HG03432 (cell line): ENCODE data around the gene KCNB1.

ENCODE experiments used
- ATAC-seq: cut with Tn5 transposase; IDR thresholded peaks from one replicate; pipeline ENCODE4 v1.9.1; 2021; ENCODE audit warnings: mild to moderate bottlenecking, moderate library complexity; ENCODE audit not compliant: unreplicated experiment

The KCNB1 gene

DNA sequence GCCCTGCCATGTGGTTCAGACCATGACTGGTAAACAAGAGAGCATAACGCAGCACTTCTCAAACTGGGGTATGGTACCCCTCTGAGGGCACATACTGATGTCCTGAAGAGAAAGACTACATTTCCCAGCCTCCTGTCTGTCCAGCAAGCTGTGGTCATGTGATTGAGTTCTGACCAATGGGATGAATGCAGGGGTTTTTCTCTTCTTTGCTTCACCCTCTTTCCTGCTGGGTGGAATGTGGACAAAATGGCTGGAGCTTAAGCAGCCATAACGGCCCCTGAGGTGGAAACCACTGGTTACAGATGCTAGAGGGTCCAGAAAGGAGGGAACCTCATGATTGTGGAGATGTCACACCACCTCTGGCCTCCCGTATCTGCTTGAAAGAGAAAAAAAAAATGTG, 19.4 kb upstream of the KCNB1 start:
- no peak for ATAC-seq

DNA sequence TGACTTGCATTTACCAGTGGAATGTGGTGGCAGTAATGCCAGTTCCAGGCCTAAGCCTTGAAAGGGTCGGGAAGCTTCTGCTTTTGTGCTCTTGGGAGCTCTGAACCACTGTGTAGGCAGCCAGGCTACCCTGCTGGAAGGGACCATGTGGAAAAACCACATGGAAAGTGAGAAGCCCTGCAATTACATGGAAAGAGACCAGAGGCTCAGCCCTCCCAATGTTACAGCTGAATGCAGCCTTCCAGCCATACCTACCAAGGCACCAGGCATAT, 14.9 kb upstream of the KCNB1 start:
- ATAC-seq, result no peak

DNA sequence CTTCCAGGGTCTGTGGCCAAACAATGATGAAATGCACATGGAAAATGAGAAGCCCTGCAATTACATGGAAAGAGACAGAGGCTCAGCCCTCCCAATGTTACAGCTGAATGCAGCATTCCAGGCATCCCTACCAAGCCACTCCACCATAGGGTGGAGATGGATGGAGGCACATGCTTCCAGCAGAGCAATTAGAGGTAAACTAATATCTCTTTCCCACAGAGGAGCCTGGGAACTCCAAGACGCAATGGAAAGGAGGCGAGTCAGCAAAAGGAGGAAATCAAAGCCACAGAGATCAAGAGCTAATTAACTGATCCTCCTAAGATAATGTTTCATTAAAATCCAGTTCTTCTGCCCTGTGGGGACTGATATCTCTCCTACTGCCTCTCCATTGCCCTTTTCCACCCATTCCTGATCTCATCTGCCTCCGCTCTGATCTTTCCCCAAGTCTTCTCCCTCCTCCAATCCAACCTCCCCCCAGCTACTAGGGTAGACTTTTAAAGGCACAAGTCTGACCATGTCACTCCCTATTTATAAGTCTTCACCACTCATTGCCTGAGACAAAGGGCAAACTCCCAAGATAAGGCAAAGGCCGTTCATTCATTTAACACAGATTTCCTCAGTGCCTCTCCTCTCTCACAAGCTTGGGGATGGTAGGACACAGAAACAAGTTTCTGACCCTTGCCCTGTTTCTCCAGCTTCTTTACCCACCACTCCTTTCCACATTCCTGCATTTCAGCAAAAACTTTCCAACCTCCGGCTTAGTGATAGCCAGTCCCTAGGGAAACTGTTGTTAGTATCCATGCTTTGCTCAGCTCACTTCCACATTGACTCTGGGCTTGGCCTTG, 14.3 kb upstream of the KCNB1 start:
- ATAC-seq, result no peak

DNA sequence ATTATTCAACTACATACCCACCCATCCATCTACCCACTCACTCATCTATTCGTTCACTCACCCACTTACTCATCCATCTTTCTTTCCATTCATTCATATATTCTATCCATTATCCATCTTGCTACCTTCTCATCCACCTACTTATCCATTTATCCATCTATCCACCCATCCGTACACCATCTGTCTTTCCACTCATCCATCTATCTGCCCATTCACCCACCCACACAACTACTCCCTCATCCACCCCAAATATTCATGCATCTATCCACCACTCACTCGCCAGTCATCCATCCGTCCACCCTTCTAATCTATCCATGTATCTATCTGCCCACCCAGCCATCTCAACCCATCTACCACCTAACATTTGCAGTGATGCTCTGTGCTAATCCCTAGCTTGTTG, 13.6 kb upstream of the KCNB1 start:
- no peak for ATAC-seq

DNA sequence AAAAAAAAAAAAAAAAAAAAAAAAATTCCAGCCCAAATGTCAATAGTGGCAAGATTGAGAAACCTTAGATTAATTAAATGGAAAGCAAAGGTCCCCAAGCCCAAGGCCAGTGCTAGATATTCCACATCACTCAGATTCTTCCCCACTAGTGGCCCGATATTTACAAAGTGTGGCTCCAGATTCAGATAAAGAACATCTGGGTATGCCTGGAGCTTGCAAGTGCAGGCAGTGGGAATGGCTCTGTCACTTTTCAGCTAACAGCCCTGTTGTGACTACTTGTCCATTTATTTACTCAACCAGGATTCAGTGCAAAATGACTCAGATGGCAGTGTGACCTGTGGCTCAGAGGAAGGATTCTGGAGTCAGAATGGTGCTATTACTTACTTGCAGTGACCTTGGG, 8.2 kb upstream of the KCNB1 start:
- ATAC-seq, result no peak

DNA sequence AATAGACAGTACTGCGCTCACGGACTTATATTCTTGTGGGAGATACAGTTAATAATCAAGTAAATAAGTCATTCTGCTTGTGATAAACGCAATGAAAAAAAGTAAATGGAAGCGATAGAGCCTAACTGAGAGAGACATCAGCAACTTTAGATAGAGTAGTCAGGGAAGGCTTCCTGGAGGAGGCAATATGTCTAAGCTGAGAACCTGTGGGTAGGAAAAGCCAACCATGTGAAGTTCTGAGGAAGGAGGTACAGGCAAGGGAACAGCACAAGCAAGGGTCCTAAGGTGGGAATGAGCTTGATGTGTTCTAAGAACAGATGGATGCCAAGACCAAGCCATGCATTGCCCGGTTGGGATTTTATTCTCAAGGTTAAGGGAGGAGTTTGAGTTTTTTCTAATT, 7.2 kb upstream of the KCNB1 start:
- ATAC-seq, result no peak

DNA sequence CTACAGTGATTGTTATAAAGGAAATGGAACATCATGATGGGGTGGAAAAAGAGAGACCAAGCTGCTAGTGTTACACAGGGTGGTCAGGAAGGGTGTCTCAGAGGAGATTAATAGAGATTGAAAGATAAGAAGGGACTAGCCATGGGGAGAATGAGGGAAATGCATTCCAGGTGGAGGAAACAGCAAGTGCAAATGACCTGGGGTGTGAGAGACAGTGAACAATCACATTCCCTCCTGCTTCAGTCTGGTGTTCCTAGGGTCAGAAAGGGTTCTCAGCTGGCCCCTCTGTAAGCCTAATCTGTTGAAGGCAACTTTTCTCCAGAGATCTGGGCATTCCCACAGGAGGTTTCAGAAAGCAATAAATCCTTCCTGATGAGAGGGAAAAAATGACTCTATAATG, 3.6 kb upstream of the KCNB1 start:
- ATAC-seq, result no peak

DNA sequence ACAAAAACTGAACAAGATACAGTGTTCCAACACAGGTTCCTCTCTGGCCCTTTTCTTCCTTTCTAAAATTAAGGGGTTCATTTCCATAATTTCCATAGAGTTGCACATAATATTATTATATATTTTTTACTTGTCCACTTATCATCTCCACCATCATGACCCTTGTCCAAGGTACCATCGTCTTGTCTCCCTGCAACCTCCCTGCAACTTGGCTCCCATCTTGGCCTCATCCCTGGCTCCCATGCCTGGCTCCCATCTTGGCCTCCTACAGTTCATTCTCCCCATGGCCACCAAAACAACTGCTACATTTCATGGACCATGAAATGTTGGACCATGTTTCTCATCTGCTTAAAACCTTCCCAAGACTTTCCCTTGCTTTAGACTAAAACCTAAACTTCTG, 3.1 kb upstream of the KCNB1 start:
- ATAC-seq, result no peak

DNA sequence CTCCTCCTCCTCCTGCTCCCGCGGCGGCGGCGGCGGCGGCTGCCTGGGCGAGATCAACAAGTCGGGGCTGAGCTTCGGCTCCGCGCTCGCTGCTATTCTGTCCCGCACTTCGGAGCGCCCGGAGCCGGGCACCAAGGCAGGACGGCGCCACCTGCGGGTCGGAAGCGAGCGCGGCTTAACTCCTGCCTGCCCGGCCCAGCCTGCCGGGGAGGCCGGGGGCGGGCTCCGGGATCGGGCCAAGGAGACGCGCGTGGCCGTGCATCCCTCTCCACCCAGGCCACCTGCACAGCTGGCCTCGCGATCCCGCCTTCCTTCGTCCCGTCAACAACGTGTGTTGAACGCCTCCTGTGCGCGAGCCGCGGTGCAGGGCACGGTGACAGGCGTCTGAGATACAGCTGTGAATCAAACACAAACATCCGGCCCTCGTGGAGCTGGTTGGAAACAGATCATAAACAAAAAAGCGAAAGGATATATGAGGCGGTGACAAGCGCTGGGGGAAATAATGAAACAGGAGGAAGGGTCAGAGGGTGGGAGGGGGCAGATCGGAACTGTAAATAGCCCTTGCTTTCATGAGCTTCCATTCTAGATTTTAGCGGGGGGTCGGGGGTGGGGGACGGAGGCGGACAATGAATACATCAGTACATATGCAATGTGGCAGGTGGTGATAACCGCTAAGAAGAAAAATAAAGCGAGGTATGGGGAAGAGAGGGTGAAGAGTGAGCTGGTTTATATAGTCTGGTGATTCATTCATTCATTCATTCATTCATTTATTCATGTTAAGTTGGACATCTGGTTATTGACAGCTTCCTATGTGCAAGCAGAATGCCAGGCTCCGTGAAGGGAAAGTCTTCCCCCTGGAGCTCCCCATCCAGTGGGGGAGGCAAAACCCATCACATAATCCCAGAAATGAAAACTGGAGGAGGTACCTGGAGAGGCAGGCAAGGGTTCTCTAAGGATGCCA, 2.0 kb upstream of the KCNB1 start:
- ATAC-seq, result peak; percentile 51

DNA sequence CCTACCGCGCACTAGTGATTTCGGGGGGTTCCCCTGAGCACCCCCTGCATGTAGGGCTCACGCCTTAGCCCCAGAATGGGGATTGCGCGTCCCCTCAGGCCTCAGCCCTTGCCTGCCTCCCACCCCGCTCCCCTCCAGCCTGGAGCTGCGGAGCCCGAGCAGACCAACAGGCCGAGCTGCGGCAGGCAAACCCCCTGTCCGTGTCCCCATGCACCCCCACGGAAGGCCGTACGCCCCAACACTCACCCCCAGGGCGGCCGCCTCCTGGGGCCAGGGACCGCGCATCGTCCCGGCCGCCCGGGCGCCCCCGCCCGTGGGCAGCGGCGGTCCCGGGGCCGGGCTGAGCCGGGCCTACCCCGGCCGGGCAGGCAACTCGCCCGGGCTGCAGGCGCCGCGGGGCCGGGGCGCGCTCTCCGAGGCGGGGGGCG, 1.2 kb upstream of the KCNB1 start:
- no peak for ATAC-seq

DNA sequence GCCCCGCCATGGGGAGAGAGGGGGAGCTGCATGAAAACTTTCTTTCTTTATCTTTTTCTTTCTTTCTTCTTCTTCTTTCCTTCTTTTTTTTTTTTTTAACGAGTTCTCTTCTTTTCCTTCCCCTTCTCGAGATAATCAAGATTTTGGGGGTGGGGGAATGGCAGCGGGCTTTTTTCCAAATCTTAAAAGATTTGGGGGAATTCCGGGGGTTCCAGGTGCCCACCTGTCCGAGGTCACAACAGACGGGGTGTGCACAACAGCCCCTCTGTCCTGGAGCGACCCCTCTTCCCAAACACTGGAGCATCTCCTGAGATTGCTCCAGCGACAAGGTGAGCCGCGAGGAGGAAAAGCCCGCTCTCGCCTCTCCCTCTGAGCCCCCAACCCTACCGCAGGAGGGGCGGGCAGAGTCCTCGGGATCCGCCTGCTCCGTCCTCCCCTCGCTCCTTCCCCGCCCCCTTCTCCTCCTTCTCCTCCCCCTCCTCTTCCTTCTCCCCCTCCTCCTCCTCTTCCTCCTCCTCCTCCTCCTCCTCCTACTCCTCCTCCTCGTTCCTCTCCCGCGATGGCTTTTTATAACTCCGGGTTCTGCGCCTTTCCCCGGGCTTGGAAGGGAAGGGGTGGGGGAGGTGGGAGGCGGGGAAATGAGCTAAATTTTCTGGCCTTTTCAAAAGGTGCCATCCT, 689 bp upstream of the KCNB1 start:
- no peak for ATAC-seq

DNA sequence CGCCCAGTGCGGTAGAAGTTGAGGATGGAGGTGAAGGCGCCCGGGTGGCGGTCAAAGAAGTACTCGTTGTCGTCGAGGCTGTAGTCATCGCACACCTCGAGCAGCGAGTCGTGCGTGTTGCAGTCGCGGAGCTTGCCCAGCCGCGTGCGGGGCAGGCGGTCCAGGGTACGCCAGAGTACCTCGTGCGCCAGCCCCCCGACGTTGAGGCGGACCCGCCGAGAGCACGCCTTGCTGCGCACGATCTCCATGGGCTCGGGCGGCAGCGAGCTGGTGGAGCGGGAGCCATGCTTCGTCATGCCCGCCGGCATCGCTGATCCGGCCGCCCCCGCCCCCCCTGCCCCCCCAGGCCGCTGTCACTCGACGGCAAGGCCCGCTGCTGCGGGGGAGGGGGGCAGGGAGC, 295 bp downstream of the KCNB1 start:
- no peak for ATAC-seq

DNA sequence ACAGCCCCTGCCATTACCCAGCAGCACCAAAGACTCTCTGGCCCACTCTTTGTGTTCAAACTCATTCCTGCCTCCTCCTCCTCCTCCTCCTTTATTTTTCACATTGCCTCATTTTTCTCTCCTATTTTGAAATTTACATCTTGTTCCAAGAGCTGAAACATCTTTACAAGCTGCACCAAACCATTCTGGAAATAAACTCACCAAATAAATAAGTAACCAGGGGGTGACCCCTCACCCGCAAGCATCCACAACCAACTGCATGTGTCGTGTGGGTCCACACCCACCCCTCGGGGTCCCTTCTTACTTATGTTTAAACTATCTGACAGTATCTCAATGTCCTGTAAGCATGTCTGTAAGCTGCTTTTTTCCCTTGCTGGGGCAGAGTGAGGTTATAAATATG, 1.4 kb downstream of the KCNB1 start:
- no peak for ATAC-seq

DNA sequence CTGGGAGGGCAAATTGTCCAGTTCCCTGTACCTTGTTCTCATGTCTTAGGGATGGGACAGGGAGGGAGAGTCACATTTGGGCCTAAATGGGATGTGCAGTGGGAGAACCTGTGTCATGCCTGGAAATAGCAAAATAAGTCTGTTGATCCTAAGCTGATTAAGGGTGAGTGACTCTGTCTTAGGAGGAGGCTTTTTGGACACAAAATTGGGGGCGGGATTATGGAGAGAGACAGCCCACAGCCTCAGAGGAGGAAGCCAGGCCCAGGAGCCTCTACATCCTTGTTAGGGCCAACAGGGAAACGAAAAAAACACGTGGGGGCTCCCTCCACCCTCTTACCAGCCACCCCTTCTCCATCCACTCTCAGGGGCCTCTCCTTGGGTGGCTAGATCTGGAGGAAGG, 2.2 kb downstream of the KCNB1 start:
- ATAC-seq, result no peak

DNA sequence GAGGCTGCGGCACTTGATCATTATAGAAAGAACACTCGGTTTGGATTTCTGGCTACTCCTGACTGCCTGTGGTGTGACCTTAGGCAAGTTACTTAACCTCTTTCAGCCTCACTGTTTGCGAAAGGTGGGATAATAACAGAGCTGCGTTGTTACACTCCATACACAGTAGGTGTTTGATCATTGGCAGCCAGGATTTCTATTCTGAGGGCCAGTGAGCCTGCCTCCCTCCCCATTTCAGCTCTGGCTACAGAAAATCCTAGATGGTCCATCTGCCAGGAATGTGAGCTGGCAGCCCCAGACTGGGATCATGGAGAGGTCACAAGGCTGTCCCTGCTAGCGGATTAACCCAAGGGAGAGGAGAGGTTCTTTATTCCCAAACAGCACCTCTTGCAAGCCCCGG, 2.7 kb downstream of the KCNB1 start:
- ATAC-seq, result no peak

DNA sequence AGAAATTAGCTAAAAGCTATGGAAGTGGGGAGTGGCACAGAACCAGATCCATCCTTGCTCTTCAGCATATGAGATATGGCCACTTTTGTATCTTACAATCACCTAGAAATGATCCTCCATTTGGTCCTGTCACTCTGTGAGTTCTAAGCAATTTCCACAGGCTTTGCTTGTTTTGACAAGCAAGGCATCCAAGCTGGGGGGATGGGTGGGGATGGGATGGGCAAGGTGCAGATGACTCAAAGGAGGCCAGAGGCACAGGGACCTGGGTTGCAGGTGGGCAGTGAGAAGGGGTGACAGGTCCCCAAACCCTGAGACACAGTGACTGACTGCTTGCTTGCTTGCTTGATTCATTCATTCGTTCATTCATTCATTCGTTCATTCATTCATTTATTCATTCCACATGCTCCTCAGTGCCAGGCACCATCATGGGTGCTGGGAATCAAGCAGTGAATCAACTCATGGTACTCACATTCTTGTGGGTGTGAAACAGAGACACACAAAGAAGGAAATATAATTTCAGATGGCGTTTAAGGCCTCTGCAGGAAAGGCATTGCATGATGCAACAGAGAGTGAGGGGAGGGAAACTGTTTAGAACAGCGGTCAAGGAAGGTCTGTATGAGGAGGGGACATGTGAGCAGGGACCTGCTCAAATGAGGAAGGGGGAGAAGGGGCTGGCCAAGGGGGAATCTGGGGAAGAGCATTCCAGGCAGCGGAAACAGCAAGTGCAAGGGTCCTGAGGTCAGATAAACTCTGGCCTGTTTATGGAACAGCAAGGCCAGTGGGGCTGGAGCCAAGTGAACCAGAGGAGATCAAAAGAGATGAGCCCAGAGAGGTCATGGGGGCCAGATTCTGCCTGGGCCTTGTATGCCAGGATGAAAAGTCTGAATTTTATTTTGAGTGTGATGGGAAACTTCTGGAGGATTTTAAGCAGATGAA, 3.4 kb downstream of the KCNB1 start:
- ATAC-seq, result no peak

DNA sequence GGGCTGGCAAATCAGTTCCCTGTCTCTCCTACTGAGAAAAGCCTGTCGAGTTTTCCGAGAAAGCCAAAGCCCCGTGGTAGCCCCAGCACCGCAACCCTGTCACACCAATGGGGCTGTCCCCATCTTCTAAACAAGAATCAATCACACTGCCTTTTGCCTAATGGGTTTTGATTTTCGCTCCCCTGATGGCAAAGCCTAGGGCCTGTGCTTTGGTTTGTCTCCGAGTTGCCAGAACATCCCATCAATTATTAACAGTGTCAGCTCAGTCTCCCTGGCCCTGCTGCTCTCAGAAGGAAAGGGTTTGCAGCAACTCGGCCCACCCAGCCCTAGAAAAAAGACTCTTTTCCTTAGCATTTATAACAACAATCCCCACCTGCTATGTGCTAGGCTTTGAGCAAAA, 4.2 kb downstream of the KCNB1 start:
- no peak for ATAC-seq

DNA sequence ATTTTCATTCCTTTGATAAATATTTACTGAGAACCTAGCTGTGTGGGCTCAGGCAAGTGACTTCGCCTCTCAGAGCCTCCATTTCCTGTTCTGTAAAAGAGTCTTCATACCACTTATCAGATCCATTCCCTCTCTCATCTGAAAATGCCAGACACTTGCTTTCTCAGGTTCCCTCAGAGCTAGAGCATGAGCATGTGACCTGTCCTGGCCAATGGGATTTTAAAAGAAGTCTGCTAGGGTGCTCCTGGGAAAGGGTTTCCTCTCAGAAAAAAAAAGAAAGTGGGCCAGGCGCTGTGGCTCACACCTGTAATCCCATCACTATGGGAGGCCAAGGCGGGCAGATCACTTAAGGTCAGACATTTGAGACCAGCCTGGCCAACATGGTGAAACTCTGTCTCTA, 5.3 kb downstream of the KCNB1 start:
- no peak for ATAC-seq

DNA sequence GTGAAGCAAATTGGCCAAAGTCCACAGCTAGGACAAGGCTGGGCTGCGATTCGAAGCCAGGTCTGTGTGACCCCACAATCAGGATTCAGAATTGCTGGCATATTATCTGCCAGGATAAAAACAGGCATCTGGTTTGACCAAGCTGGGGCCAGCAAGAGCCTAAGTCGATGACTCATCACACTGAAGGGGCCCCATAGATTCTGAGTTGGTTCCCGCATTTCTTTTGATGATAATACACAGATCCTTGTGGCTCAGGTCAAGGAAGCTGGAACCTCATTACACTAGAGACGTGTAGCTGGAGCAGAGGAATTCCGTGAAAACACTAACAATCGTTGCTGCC, 6.5 kb downstream of the KCNB1 start:
- ATAC-seq, result no peak

DNA sequence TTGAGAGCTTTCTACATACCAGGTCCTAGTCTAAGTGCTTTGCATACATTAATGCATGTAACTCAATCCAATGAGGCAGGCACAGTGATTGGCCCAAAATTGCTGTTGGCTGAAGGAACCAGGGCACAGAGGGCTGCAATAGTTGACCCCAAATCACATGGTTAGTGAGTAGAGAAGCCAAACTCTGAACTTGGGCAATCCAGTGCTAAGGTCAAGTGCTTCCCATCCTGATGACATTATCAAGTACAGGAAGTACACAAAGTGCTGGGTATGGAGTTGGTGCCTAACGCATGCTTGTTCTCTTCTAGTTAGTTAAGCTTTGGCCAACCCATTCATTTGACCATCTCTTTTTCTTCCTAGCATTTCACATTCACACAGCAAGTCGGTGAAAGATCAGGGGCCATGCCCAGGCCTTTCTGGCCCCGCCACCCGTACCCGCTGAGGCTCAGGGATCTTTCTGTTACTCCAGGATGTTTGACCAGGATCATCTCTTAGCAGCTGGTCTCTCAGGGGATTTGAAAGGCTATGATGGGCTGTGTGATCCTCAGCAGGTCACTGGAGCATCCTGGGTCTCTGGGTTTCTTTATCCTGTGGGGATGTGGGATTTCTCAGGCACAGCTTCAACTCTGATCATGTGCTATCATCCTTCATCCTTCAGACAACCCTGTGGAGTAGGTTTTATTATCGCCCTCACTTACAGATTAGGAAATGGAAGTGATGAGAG, 7.0 kb downstream of the KCNB1 start:
- ATAC-seq, result no peak
